K562 (cell line): Measurements from ENCODE around the gene B2M. TPM values are rescaled to one million over a fixed set of nuclear protein-coding genes. Genes with fewer than 3 reads are reported as not detected.
A peak's percentile ranks its signal among the peaks of the same experiment; 100 is the strongest.

Experiments
- AFF1 ChIP-seq, 2 experiments: fragments of 450-650 bp; IDR thresholded peaks; 2 replicates each; pipeline ENCODE4 v1.6.1; 2018; ENCODE audit warnings: mild to moderate bottlenecking in 2 of 2, low read depth in 1 of 2; ENCODE audit not compliant: partially characterized antibody in 2 of 2
- CTCF ChIP-seq, 3 experiments: IDR thresholded peaks in 2 of 3; conservative IDR thresholded peaks in 1 of 3; 2 replicates each; pipeline ENCODE4 v1.5.1; 2011 to 2012; ENCODE audit warnings: low read length in 3 of 3, mild to moderate bottlenecking in 3 of 3, control low read depth in 2 of 3, improper control_type of control experiment in 1 of 3, inconsistent platforms in 1 of 3, low read depth in 1 of 3, mixed read lengths in 1 of 3, moderate library complexity in 1 of 3; ENCODE audit not compliant: insufficient read depth in 2 of 3
- HIVEP1 ChIP-seq: fragments of 250-450 bp; sonication (Bioruptor Pico); IDR thresholded peaks from 2 replicates; pipeline ENCODE4 v1.4.0; 2020; ENCODE audit warnings: mild to moderate bottlenecking
- KLF1 ChIP-seq: fragments of 450-650 bp; IDR thresholded peaks from 2 replicates; pipeline ENCODE4 v1.6.1; 2016; ENCODE audit warnings: missing genetic modification characterization, missing compliant biosample characterization
- PML ChIP-seq: IDR thresholded peaks from 2 replicates; pipeline ENCODE4 v1.6.1; 2012; ENCODE audit warnings: low read length, inconsistent platforms
- RAD21 ChIP-seq, 2 experiments: fragments of 250-450 bp in 1 of 2; fragments of 450-650 bp in 1 of 2; sonication (Bioruptor Pico) in 1 of 2; formaldehyde crosslinking in 1 of 2; IDR thresholded peaks in 1 of 2; conservative IDR thresholded peaks in 1 of 2; 2 replicates each; pipeline versions ENCODE4 v1.4.0 to v1.8.0; 2020 to 2022; ENCODE audit warnings: mild to moderate bottlenecking in 2 of 2, moderate library complexity in 1 of 2
- SMC3 ChIP-seq: conservative IDR thresholded peaks from 2 replicates; pipeline ENCODE4 v1.6.1; 2011; ENCODE audit warnings: low read depth, low read length, improper control_type of control experiment; ENCODE audit not compliant: insufficient read depth
- ZKSCAN1 ChIP-seq: fragments of 150-350 bp; IDR thresholded peaks from 2 replicates; pipeline ENCODE4 v1.6.1; 2016; ENCODE audit warnings: low read depth, low read length
- ZNF384 ChIP-seq: IDR thresholded peaks from 2 replicates; pipeline ENCODE4 v1.6.1; 2012; ENCODE audit warnings: low read depth, low read length, improper control_type of control experiment
- polyA plus RNA-seq, 8 experiments: library from polyadenylated mRNA; depleted of rRNA in 4 of 8; stranded (reverse) in 5 of 8; unstranded in 3 of 8; fragments of >200 nt; fragmentation: Nextera tagmentation in 2 of 8; fragmentation: Illumina TruSeq in 1 of 8; extraction: Ambion mirVana in 2 of 8; extraction: Trizol in 1 of 8; gene quantifications; 2 replicates each; pipeline versions ENCODE4 v1.2.1 to v1.2.3, GENCODE V29; 2011 to 2014; ENCODE audit warnings: inconsistent platforms in 1 of 8, missing spikeins in 1 of 8
- total RNA-seq, 7 experiments: library from RNA; depleted of rRNA in 6 of 7; stranded (reverse); fragments of >200 nt in 6 of 7; fragmentation: Illumina TruSeq in 2 of 7; extraction: Trizol in 2 of 7; gene quantifications; 2 replicates each; pipeline versions ENCODE4 v1.2.1 to v1.2.3, GENCODE V29; 2011 to 2021; ENCODE audit warnings: low replicate concordance in 1 of 7

Gene B2M
- total and polyA plus RNA-seq, 9 of the 15 experiments (the other 6 are each of a cell fraction or from before 2014, with no cell fraction given), result 460 to 3,138 (median 1,032) TPM

- TF ChIP-seq ZNF384, result peak; percentile 41; the same call in 1 of the 2 replicates
- TF ChIP-seq RAD21 (CRISPR knock-in tag; conservative IDR thresholded peaks at IDR 0.05 in 1 of 2, IDR thresholded peaks at IDR 0.05 in 1 of 2), result peak; percentile 73
- TF ChIP-seq CTCF (IDR thresholded peaks at IDR 0.05 in 2 of 3, conservative IDR thresholded peaks at IDR 0.05 in 1 of 3; ENCODE audit: insufficient read depth in 2 of 3, low read depth in 1 of 3, low read length in 3 of 3), result peak; percentile 42 to 71 (median 53); a peak in 5 of 6 replicates
- TF ChIP-seq SMC3, result peak; percentile 44; the same call in 1 of the 2 replicates
- no peak for TF ChIP-seq HIVEP1 (CRISPR knock-in tag)
- 0 out of 2 replicates have a peak, but pooled peaks have one; percentile 9 for TF ChIP-seq PML
- no peak for TF ChIP-seq KLF1
- peak in 1 of 2 experiments; percentile 20 for TF ChIP-seq AFF1 (IDR thresholded peaks at IDR 0.05; ENCODE audit: low read depth in 1 of 2, partially characterized antibody in 2 of 2)
- no peak for TF ChIP-seq ZKSCAN1
Observed at GRCh38 chr15:44713006-44713966, 2.0 kb downstream of the B2M start (continued).
